ENCODE measurements around the gene TMEM184A. TPM values are rescaled to one million over a fixed set of nuclear protein-coding genes. Genes with fewer than 3 reads are reported as not detected.

TMEM184A gene
- total RNA-seq, 1 experiment from 2014 or later: 21.4 TPM

DNA sequence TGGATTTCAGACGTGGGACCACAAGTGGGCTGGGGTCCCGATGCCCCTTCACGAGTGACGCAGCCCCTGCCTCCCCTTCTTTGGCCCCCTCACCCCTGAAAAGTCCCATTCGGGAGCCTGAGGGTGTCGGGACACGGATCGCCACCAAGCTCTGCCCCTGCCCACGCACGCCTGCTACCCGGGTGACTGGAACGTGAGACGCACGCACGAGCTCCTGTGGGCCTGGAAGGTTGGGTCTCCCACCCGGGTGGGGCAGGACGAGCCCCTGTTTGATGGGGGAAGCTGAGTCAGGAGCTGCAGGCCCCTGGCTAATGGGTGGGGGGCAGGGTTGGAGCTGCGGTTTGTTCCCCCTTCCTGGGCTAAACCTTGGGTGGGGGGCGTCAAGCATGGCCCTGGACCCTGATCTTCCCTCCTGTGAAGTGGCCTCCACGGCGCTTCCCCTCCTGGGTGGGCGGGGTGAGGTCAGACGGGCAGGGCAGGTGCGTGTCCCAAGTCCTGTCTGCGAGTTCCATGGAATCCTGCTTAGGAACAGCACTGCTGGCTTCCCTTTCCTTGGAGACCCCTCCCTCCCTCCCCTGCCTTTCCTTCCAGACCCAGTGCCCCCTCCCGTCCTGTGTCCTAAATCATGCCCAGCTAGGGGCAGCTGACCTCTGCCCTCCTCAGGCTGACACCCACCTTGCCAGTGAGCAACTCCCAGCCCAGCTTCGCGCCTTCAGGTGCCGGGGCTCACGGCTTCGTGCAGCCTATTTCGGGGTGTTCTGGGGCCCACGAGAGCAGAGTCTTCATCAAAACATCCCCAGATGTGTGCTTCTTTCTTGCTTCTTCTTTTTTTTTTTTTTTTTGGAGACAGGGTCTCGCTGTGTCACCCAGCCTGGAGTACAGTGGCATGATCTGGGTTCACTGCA is 5.3 kb upstream of the TMEM184A start:
- Histone ChIP-seq H2AFZ (no peak overlapping the region), H3K36me3 (ENCODE audit: low read depth) (no peaks in the 10 kb centered on the region), H3K4me1 (replicated peaks; ENCODE audit: insufficient read depth) (peaks cover 48% of the 10 kb centered on the region), H3K4me2 (no peak overlapping the region), H3K27ac (no peak overlapping the region), H3F3A (ENCODE audit: insufficient read depth, low read depth) (peaks cover 50% of the 10 kb centered on the region), H3K79me2 (ENCODE audit: low read depth) (no peaks in the 10 kb centered on the region), H4K20me1 (ENCODE audit: insufficient read depth) (no peaks in the 10 kb centered on the region), H3K9me3 (ENCODE audit: insufficient read depth, low read depth) (no peaks in the 10 kb centered on the region), H3K4me3 (no peak overlapping the region), H3K27me3 (ENCODE audit: insufficient read depth, low read depth) (no peaks in the 10 kb centered on the region), H3K9me2 (ENCODE audit: insufficient read depth) (no peaks in the 10 kb centered on the region)
- TF ChIP-seq, protein P1, sequence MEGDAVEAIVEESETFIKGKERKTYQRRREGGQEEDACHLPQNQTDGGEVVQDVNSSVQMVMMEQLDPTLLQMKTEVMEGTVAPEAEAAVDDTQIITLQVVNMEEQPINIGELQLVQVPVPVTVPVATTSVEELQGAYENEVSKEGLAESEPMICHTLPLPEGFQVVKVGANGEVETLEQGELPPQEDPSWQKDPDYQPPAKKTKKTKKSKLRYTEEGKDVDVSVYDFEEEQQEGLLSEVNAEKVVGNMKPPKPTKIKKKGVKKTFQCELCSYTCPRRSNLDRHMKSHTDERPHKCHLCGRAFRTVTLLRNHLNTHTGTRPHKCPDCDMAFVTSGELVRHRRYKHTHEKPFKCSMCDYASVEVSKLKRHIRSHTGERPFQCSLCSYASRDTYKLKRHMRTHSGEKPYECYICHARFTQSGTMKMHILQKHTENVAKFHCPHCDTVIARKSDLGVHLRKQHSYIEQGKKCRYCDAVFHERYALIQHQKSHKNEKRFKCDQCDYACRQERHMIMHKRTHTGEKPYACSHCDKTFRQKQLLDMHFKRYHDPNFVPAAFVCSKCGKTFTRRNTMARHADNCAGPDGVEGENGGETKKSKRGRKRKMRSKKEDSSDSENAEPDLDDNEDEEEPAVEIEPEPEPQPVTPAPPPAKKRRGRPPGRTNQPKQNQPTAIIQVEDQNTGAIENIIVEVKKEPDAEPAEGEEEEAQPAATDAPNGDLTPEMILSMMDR (conservative IDR thresholded peaks at IDR 0.05): no peak
- no peak for TF ChIP-seq EZH2 (IDR thresholded peaks at IDR 0.05; ENCODE audit: low read depth)
- CTCF ChIA-PET: no interaction called here
- intact Hi-C loops (cut with micrococcal nuclease; ENCODE audit: unreplicated experiment): loop anchor here (10.0 kb wide), 1 partner anchor 684 kb away; the partner anchor contains the start of genes MRM2 and NUDT1
- BruUV-seq (replicated peaks): no TSS peak
- POLR2A ChIA-PET (ENCODE audit: unreplicated experiment): no interaction called here
- no peak for DNase-seq

DNA sequence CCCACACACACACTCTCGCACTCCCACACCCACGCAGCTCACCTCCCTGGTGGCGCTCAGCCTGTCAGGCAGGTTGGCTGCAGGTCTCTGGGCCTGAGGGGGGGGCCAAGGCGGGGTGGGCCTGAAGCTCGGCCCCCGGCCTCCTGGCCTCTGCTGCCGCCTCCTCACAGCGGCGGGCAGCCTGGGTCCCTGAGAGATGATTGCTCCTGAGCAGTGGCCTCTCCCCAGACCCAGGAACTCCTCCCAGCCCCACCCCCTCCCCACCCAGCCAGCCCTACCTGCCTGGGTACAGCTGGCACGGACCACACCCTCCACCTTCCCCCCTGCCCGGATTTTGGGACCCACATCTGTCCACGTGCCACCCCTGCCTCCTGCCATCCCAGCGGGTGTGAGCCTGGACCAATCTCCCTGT is 4.6 kb upstream of the TMEM184A start:
- no peak overlapping the region for H2AFZ ChIP-seq
- H3K27me3 ChIP-seq (ENCODE audit: insufficient read depth, low read depth): no peaks in the 10 kb centered on the region
- TF ChIP-seq, protein P1 (conservative IDR thresholded peaks at IDR 0.05): no peak
- no peak for TF ChIP-seq EZH2 (IDR thresholded peaks at IDR 0.05; ENCODE audit: low read depth)
- no TSS peak for BruUV-seq (replicated peaks)
- POLR2A ChIA-PET (ENCODE audit: unreplicated experiment): no interaction called here
- no peaks in the 10 kb centered on the region for H4K20me1 ChIP-seq (ENCODE audit: insufficient read depth)
- no peaks in the 10 kb centered on the region for H3K36me3 ChIP-seq (ENCODE audit: low read depth)
- H3K9me2 ChIP-seq (ENCODE audit: insufficient read depth): no peaks in the 10 kb centered on the region
- H3F3A ChIP-seq (ENCODE audit: insufficient read depth, low read depth): peaks cover 46% of the 10 kb centered on the region
- intact Hi-C loops (cut with micrococcal nuclease; ENCODE audit: unreplicated experiment): loop anchor here (10.0 kb wide), 1 partner anchor 684 kb away; the partner anchor contains the start of genes MRM2 and NUDT1
- no peaks in the 10 kb centered on the region for H3K9me3 ChIP-seq (ENCODE audit: insufficient read depth, low read depth)
- no peak overlapping the region for H3K4me3 ChIP-seq
- no peak for DNase-seq
- no peak overlapping the region for H3K27ac ChIP-seq
- H3K4me1 ChIP-seq (replicated peaks; ENCODE audit: insufficient read depth): peaks cover 50% of the 10 kb centered on the region
- CTCF ChIA-PET: no interaction called here
- no peaks in the 10 kb centered on the region for H3K79me2 ChIP-seq (ENCODE audit: low read depth)
- H3K4me2 ChIP-seq: no peak overlapping the region

DNA sequence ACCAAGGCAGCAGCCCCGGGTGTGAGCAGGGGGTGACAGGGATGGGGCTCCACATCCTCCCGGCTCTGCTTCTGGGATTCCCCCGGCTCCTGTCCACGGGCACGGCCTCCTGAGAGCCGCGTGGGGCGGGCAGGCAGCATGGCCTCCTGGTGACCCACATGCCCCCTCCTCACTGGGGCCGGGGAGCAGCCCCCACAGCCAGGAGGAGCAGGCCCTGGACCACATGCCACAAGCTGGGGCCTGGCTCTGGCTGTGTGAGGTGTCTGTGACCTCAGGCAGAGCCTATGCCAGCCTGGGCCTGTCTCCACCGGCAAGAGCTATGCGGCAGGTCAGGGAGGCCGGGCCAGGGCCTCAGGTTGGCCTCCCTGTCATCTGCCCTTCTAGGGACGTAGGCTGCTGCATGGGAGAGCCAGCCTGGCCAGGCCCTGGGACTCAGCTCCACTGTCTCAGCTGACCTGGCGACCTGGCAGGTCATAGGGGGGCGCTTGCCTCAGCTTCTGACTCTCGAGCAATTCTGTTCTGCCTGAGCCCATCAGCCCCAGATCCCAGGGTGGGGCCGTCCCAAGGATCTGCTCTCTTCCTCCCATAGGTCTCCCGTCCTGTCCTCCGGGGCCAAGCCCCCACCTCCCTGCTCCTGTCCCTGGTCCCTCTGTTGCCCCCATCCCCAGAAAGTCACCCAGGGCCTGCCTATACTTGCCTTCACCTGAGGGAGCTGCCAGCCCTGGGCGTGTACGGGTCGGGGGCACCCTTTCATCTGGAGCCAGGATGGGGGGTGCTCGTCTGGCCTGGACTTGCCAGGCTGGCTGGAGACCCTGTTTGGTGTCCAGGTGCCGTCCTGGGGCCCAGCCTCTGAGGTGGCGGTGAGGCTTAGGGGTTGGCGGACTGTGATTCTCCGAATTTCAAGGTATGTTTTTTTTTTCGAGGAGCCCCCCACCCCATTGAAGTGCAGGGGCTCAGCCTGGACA is 3.9 kb upstream of the TMEM184A start:
- peak in 1 of 2 experiments; percentile 39 for DNase-seq
- Histone ChIP-seq H3K9me2 (ENCODE audit: insufficient read depth) (no peaks in the 10 kb centered on the region), H4K20me1 (ENCODE audit: insufficient read depth) (peaks cover 3% of the 10 kb centered on the region), H3K4me1 (replicated peaks; ENCODE audit: insufficient read depth) (peaks cover 54% of the 10 kb centered on the region), H2AFZ (peak overlapping the region; percentile 39; the same call in 1 of the 2 replicates), H3K9me3 (ENCODE audit: insufficient read depth, low read depth) (no peaks in the 10 kb centered on the region), H3K4me3 (no peak overlapping the region), H3K36me3 (ENCODE audit: low read depth) (no peaks in the 10 kb centered on the region), H3F3A (ENCODE audit: insufficient read depth, low read depth) (peaks cover 44% of the 10 kb centered on the region), H3K27me3 (ENCODE audit: insufficient read depth, low read depth) (no peaks in the 10 kb centered on the region), H3K27ac (peak overlapping the region; percentile 82), H3K4me2 (peak overlapping the region; percentile 76), H3K79me2 (ENCODE audit: low read depth) (peaks cover 2% of the 10 kb centered on the region)
- ChIA-PET CTCF (interaction anchor here (0.5 to 0.6 kb wide), 2 partner anchors 53 to 55 kb away, joined by 3 to 7 read pairs; no protein-coding TSS in a partner anchor), POLR2A (ENCODE audit: unreplicated experiment) (interaction anchor here (0.5 kb wide), 1 partner anchor 23 kb away, joined by 4 read pairs; no protein-coding TSS in a partner anchor)
- TF ChIP-seq EZH2 (IDR thresholded peaks at IDR 0.05; ENCODE audit: low read depth): no peak
- TF ChIP-seq, protein P1 (conservative IDR thresholded peaks at IDR 0.05): no peak
- intact Hi-C loops (cut with micrococcal nuclease; ENCODE audit: unreplicated experiment): loop anchor here (1.0 to 10.0 kb wide), 5 partner anchors 7 to 685 kb away; partner anchors contain the start of genes MRM2 and NUDT1
- no TSS peak for BruUV-seq (replicated peaks)

All from PC-9 (cell line).